Epithelial cell of esophagus (primary cell): ENCODE measurements around the gene TMEM52.

Experiments
- DNase-seq: peaks from one replicate; pipeline ENCODE4 v3.0.0; 2010; ENCODE audit warnings: low read depth
- H3K4me3 ChIP-seq: 2 replicates; pipeline ENCODE4 v1.5.1; 2011; ENCODE audit warnings: mild to moderate bottlenecking, low read length, control low read depth
- CTCF ChIP-seq: IDR thresholded peaks from 2 replicates; pipeline ENCODE4 v1.5.1; 2011; ENCODE audit warnings: low read depth, mild to moderate bottlenecking, low read length, control low read depth, inconsistent platforms; ENCODE audit not compliant: insufficient read depth; ENCODE audit errors: missing control alignments

The TMEM52 gene

GRCh38 chr1:1906185-1907097, 12.6 kb downstream of the TMEM52 start:
- H3K4me3 ChIP-seq = no peak overlapping the region
- peak; percentile 73 for DNase-seq
- peak; percentile 95 for TF ChIP-seq CTCF

- H3K4me3 ChIP-seq = no peak overlapping the region
- DNase-seq = no peak
- no peak for TF ChIP-seq CTCF
These were observed 15.9 kb downstream of the TMEM52 start for GRCh38 chr1:1903224-1903623.

- no peak for TF ChIP-seq CTCF
- no peak for DNase-seq
- H3K4me3 ChIP-seq = no peak overlapping the region
These were observed 17.3 kb downstream of the TMEM52 start for GRCh38 chr1:1901641-1902294.

GRCh38 chr1:1900883-1901640, 18.0 kb downstream of the TMEM52 start:
- no peak overlapping the region for H3K4me3 ChIP-seq
- DNase-seq = no peak
- TF ChIP-seq CTCF = no peak

- H3K4me3 ChIP-seq = no peak overlapping the region
- no peak for TF ChIP-seq CTCF
- no peak for DNase-seq
These were observed 19.1 kb downstream of the TMEM52 start for GRCh38 chr1:1899967-1900327.

GRCh38 chr1:1899266-1899966, 19.7 kb downstream of the TMEM52 start:
- no peak for DNase-seq
- TF ChIP-seq CTCF = peak; percentile 13
- no peak overlapping the region for H3K4me3 ChIP-seq
